T-cell (primary cell): Measurements from ENCODE around the gene CSTF2T. TPM values are rescaled to one million over a fixed set of nuclear protein-coding genes. Genes with fewer than 3 reads are reported as not detected.
A peak's percentile ranks its signal among the peaks of the same experiment; 100 is the strongest.

ENCODE experiments used
- ATAC-seq, 4 experiments: fragments of 200-7000 bp in 3 of 4; fragments of 150-1000 bp in 1 of 4; cut with Tn5 transposase; replicated peaks in 1 of 4; 1 replicate in 3 of 4; 2 replicates in 1 of 4; pipeline ENCODE4 v1.10.0; 2021; ENCODE audit warnings: moderate library complexity in 3 of 4, mild to moderate bottlenecking in 2 of 4, moderate number of reproducible peaks in 1 of 4
- CTCF ChIA-PET, 2 donors: fragments of 300-600 bp; sonication (Branson Sonifier 250); formaldehyde crosslinking; loops; one replicate each; lab custom pipeline; 2022; ENCODE audit warnings: antibody characterized with exemption in 2 of 2; lab: Charles Lee
- POLR2A ChIA-PET, 2 donors: fragments of 300-600 bp; sonication (Branson Sonifier 250); formaldehyde crosslinking; loops; one replicate each; lab custom pipeline; 2022; ENCODE audit warnings: antibody characterized with exemption in 2 of 2; lab: Charles Lee
- DNase-seq, 35 experiments: peaks; one replicate each; pipeline versions ENCODE4 v3.0.0 to v3.0.0-alpha.2; 2013 to 2023
- H3K27ac ChIP-seq: one replicate; pipeline ENCODE4 v1.5.1; 2013; ENCODE audit warnings: low read length
- H3K27me3 ChIP-seq, 2 experiments: replicated peaks in 1 of 2; 1 replicate in 1 of 2; 2 replicates in 1 of 2; pipeline versions ENCODE4 v1.6.1 to v1.7.0; 2013; ENCODE audit warnings: low read length in 1 of 2, mixed read lengths in 1 of 2; ENCODE audit not compliant: control insufficient read depth in 2 of 2, insufficient read depth in 2 of 2; ENCODE audit errors: extremely low read depth in 1 of 2
- H3K36me3 ChIP-seq, 2 donors: 1 replicate in 1 of 2; 2 replicates in 1 of 2; pipeline versions ENCODE4 v1.6.1 to v1.7.0; 2013; ENCODE audit warnings: low read length in 1 of 2; ENCODE audit not compliant: control insufficient read depth in 2 of 2, insufficient read depth in 1 of 2; ENCODE audit errors: extremely low read depth in 1 of 2
- H3K4me1 ChIP-seq, 2 experiments: 1 replicate in 1 of 2; 2 replicates in 1 of 2; pipeline versions ENCODE4 v1.6.1 to v1.7.0; 2013; ENCODE audit warnings: low read length in 2 of 2, mixed read lengths in 1 of 2; ENCODE audit not compliant: insufficient read depth in 2 of 2, control insufficient read depth in 1 of 2; ENCODE audit errors: extremely low read depth in 1 of 2
- H3K4me3 ChIP-seq, 2 donors: 1 replicate in 1 of 2; 2 replicates in 1 of 2; pipeline versions ENCODE4 v1.5.1 to v1.7.0; 2013; ENCODE audit warnings: mild to moderate bottlenecking in 2 of 2, low read length in 1 of 2, moderate library complexity in 1 of 2; ENCODE audit not compliant: control insufficient read depth in 1 of 2; ENCODE audit errors: extremely low read depth in 1 of 2
- H3K9me3 ChIP-seq: 2 replicates; pipeline ENCODE4 v1.7.0; 2013
- H3K27ac Mint-ChIP-seq, 2 donors: one replicate each; pipeline ENCODE4 v1.8.0; 2020 to 2021; ENCODE audit warnings: mild to moderate bottlenecking in 2 of 2, mixed read lengths in 2 of 2
- H3K27me3 Mint-ChIP-seq, 2 donors: one replicate each; pipeline ENCODE4 v1.8.0; 2021 to 2022; ENCODE audit warnings: mixed read lengths in 2 of 2
- H3K36me3 Mint-ChIP-seq: one replicate; pipeline ENCODE4 v1.8.0; 2021; ENCODE audit warnings: mixed read lengths
- H3K4me1 Mint-ChIP-seq, 3 donors: one replicate each; pipeline ENCODE4 v1.8.0; 2020 to 2022; ENCODE audit warnings: mixed read lengths in 3 of 3, mild to moderate bottlenecking in 1 of 3
- H3K4me3 Mint-ChIP-seq, 3 donors: one replicate each; pipeline ENCODE4 v1.8.0; 2020 to 2022; ENCODE audit warnings: mild to moderate bottlenecking in 3 of 3, mixed read lengths in 3 of 3, moderate library complexity in 3 of 3
- H3K9me3 Mint-ChIP-seq, 3 donors: one replicate each; pipeline ENCODE4 v1.8.0; 2020 to 2022; ENCODE audit warnings: mixed read lengths in 3 of 3
- WGBS: methylation state at CpG from one replicate; pipeline ENCODE4 v1.1.5; 2013; ENCODE audit warnings: missing lambda C conversion rate; ENCODE audit not compliant: insufficient coverage; 5-methylcytosine and 5-hydroxymethylcytosine counted together
- total RNA-seq, 35 experiments: library from RNA in 6 of 35; stranded (reverse) in 6 of 35; fragments of 120-200 nt in 1 of 35; gene quantifications; one replicate each; pipeline versions ENCODE4 v1.2.1 to v1.2.4 and lab custom pipeline; 2013 to 2026

The CSTF2T gene, protein sequence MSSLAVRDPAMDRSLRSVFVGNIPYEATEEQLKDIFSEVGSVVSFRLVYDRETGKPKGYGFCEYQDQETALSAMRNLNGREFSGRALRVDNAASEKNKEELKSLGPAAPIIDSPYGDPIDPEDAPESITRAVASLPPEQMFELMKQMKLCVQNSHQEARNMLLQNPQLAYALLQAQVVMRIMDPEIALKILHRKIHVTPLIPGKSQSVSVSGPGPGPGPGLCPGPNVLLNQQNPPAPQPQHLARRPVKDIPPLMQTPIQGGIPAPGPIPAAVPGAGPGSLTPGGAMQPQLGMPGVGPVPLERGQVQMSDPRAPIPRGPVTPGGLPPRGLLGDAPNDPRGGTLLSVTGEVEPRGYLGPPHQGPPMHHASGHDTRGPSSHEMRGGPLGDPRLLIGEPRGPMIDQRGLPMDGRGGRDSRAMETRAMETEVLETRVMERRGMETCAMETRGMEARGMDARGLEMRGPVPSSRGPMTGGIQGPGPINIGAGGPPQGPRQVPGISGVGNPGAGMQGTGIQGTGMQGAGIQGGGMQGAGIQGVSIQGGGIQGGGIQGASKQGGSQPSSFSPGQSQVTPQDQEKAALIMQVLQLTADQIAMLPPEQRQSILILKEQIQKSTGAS
- total RNA-seq (10 to 100 TPM; 22.3 to 35.0 (median 30.0) TPM), total RNA-seq (lab: John Stamatoyannopoulos, UW) (57.8 to 177 (median 91.8) reads per million in 29 experiments)
- total RNA-seq (2013), result 27.0 TPM

DNA sequence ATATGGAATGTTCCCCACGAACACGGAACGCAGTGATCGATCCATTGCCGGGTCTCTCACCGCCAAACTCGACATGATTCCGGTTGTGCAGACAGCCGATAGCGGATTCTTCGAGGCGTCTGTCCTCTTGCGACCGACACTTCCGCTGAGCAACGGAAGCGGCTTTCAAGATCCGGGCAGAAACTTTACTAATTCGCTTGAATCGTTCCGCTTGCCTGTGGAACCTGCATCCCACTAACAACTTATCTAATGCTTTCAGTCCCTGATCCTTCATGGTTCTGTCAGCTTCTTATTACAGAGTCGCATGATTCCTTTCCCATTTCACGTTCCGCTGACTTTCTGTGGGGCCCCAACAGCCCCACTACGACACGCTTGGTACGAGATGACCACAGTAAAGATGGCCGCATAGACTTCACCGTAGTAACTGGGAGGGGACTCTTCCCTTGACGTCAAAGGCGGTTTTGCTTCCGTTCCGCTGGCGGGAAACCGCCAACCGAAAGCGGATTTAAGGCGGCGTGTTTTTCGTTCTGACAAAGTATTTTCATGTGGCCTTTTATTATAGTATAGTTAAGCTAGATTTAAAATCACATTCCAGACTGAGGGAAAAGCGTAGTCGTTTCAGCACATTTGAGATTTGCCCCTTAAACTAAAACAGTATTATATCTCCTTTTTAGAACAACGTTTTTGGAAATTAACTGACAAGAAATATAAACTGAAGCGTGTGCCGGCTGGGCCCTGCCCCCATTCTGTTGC is at the start of gene CSTF2T:
CSTF2T (minus strand) TSS at position 121 of the 753 bp plus-strand sequence; CDS start at position 75, 46 bp downstream.
- ATAC-seq (peak; percentile 90 to 92 (median 92)), DNase-seq (peak; percentile 80 to 97 (median 89))
- Mint-ChIP-seq H3K9me3 (no peaks in the 10 kb centered on the region), H3K36me3 (peaks cover 16% of the 10 kb centered on the region), H3K4me3 (peak within 1 kb of the TSS; percentile 95 to 99 (median 98)), H3K4me1 (peaks cover 50% of the 10 kb centered on the region in 3 donors), H3K27me3 (peaks cover 0 to 3% of the 10 kb centered on the region in 2 donors), H3K27ac (peak within 1 kb of the TSS; percentile 100)
- Histone ChIP-seq H3K27me3 (no peaks in the 10 kb centered on the region), H3K27ac (peak within 1 kb of the TSS; percentile 94), H3K9me3 (no peaks in the 10 kb centered on the region), H3K4me1 (peaks cover 25 to 32% of the 10 kb centered on the region in 2 experiments), H3K36me3 (peaks cover 2 to 12% of the 10 kb centered on the region in 2 donors), H3K4me3 (peak within 1 kb of the TSS; percentile 62 to 97)
- ChIA-PET CTCF (interaction anchor here in 1 of 2 donors (0.7 to 1.0 kb wide), 2 partner anchors 15 to 42 kb away, joined by 3 read pairs; no protein-coding TSS in a partner anchor), POLR2A (no interaction called here)
- WGBS, result under 1% methylated on average over 29 of the region's 45 CpGs

DNA sequence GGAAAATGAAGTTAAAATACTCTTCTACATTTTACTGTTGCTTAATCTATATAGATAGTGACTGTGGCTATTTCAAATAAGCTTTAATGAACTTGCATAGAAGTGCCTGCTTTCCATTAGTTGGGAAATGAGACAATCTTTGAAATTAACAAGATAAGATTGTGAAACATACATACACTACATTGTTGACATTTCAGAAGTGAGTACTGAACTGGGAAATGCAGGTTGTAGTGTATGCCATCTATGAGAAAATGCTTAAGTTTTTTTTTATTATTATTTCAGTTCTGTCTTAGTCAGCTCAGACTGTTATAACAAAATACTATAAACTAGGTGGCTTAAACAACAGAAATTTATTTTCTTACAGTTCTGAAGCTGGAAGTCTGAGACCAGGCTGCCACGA is 49.6 kb upstream of the CSTF2T start:
- ATAC-seq, result no peak
- Mint-ChIP-seq H3K27ac (no peak overlapping the region), H3K4me1 (no peaks in the 10 kb centered on the region), H3K9me3 (no peaks in the 10 kb centered on the region), H3K36me3 (no peaks in the 10 kb centered on the region), H3K4me3 (no peak overlapping the region), H3K27me3 (no peaks in the 10 kb centered on the region)
- no peak overlapping the region for H3K27ac ChIP-seq
- CTCF ChIA-PET, result no interaction called here
- H3K4me1 ChIP-seq, result no peaks in the 10 kb centered on the region
- POLR2A ChIA-PET, result interaction anchor here in 1 of 2 donors (0.6 kb wide), 1 partner anchor 62 kb away, joined by 3 read pairs; no protein-coding TSS in a partner anchor
- H3K27me3 ChIP-seq, result no peaks in the 10 kb centered on the region
- DNase-seq, result no peak
- no CpG with 5 or more reads among the region's 1 CpG for WGBS
- no peaks in the 10 kb centered on the region for H3K36me3 ChIP-seq
- H3K4me3 ChIP-seq, result no peak overlapping the region
- no peaks in the 10 kb centered on the region for H3K9me3 ChIP-seq

DNA sequence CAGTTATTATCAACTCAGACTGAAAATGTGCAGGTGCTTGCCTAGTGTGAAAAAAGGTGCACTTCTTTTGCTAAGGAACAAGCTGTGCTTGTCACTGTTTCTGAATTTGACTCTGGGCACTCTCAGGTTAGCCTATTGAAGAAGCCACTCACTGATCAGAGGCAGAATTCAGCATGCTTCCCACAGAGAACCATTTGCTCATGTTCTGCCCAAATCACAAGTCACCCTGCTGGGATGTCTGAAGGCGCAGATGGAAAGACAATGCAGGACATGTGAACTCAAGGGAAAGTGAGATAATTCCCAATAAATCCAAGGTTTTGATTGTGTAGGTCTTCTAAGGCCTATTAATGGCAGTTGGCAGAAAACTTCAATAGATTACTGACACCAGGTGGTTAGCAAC is 47.8 kb upstream of the CSTF2T start:
- Mint-ChIP-seq H3K36me3 (no peaks in the 10 kb centered on the region), H3K27me3 (no peaks in the 10 kb centered on the region), H3K4me3 (no peak overlapping the region), H3K27ac (no peak overlapping the region), H3K9me3 (no peaks in the 10 kb centered on the region), H3K4me1 (no peaks in the 10 kb centered on the region)
- Histone ChIP-seq H3K9me3 (no peaks in the 10 kb centered on the region), H3K4me1 (no peaks in the 10 kb centered on the region), H3K27me3 (peaks cover 0 to 2% of the 10 kb centered on the region in 2 experiments), H3K27ac (no peak overlapping the region), H3K36me3 (no peaks in the 10 kb centered on the region), H3K4me3 (no peak overlapping the region)
- ATAC-seq, result no peak
- CTCF ChIA-PET, result no interaction called here
- no peak for DNase-seq
- POLR2A ChIA-PET, result no interaction called here
- no CpG with 5 or more reads among the region's 1 CpG for WGBS

DNA sequence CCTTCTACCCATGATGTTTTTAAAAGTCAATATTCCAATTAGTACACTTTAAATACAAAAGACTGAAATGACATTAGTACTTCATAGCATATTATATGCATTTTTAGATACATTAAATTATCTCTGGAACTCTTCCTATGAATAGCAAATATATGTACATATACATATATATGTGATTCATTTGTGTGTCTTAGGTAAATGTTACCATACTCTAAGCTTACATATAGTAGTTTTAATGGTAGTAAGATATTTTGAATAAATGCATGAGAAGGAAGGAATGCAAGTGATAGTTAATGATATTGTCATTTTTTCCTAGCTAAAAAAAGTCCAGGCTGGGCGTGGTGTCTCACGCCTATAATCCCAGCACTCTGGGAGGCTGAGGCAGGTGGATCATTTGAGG is 46.0 kb upstream of the CSTF2T start:
- no peak overlapping the region for H3K4me3 ChIP-seq
- WGBS, result no CpG with 5 or more reads among the region's 2 CpGs

DNA sequence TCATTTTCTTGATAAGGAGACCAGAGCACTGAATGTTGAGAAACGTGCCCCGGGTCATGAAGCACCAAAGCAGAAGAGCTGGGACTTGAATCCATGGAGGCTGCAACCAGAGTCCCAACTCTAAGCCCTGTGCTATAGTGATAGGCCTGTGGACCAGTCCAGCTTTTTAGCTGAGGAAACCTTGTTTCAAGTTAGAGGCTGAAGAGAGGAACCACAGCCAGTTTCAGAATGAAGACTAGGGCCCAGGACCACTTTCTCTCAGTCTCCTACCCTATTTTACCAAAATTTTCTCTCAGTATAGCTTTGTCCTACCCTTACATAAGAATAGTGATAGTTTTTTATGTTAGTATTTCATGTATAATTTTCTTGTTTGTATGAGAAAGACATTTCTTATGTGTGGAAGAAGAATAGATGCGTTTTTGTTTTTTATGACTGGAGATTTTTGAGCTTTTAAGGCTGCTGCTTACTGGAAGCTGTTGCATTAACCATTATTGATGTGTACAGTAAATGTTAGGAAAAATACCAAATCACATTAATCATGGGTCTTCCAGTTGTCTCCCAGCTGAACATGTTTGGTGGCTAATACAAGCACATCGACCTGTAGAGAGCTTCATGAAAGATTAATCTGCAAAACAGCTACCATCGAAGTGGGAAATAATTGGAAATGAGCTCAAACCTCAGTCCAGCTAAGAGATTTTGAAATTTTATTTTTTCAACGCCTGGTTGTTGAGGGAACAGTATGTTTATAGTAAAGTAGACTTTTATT is 45.0 kb upstream of the CSTF2T start:
- no peak overlapping the region for H3K27ac Mint-ChIP-seq
- ChIA-PET CTCF (no interaction called here), POLR2A (interaction anchor here in 1 of 2 donors (0.6 kb wide), 1 partner anchor 46 kb away, joined by 3 read pairs; no protein-coding TSS in a partner anchor)
- H3K27me3 Mint-ChIP-seq, result no peaks in the 10 kb centered on the region
- H3K4me3 ChIP-seq, result no peak overlapping the region
- no peaks in the 10 kb centered on the region for H3K9me3 Mint-ChIP-seq
- H3K4me1 ChIP-seq, result no peaks in the 10 kb centered on the region
- no peak overlapping the region for H3K4me3 Mint-ChIP-seq
- no peaks in the 10 kb centered on the region for H3K36me3 ChIP-seq
- ATAC-seq (no peak), DNase-seq (no peak)
- no peak overlapping the region for H3K27ac ChIP-seq
- peaks cover 0 to 6% of the 10 kb centered on the region in 2 experiments for H3K27me3 ChIP-seq
- 85% methylated on average over 3 of the region's 6 CpGs for WGBS
- H3K4me1 Mint-ChIP-seq, result no peaks in the 10 kb centered on the region
- no peaks in the 10 kb centered on the region for H3K36me3 Mint-ChIP-seq
- H3K9me3 ChIP-seq, result no peaks in the 10 kb centered on the region

More for the DNA sequence above, 46.0 kb upstream of the CSTF2T start:
- Histone ChIP-seq H3K4me1 (no peaks in the 10 kb centered on the region), H3K36me3 (no peaks in the 10 kb centered on the region), H3K27me3 (peaks cover 0 to 2% of the 10 kb centered on the region in 2 experiments), H3K27ac (no peak overlapping the region), H3K9me3 (no peaks in the 10 kb centered on the region)
- no peak overlapping the region for H3K4me3 Mint-ChIP-seq
- DNase-seq (no peak), ATAC-seq (no peak)
- no peaks in the 10 kb centered on the region for H3K36me3 Mint-ChIP-seq
- ChIA-PET POLR2A (no interaction called here), CTCF (no interaction called here)
- H3K27me3 Mint-ChIP-seq, result no peaks in the 10 kb centered on the region
- no peak overlapping the region for H3K27ac Mint-ChIP-seq
- H3K9me3 Mint-ChIP-seq, result no peaks in the 10 kb centered on the region
- H3K4me1 Mint-ChIP-seq, result no peaks in the 10 kb centered on the region
